Endothelial cell (in vitro differentiated cells): ENCODE results near the gene TEX50. TPM values are rescaled to one million over a fixed set of nuclear protein-coding genes. Genes with fewer than 3 reads are reported as not detected.
"Not testable (repeated sequence)": the region's sequence is repeated elsewhere in the genome, so short reads cannot be mapped to it uniquely, and the experiment has no call there.

Experiments used
- DNase-seq: peaks from one replicate; pipeline ENCODE4 v3.0.0; 2021; ENCODE audit warnings: low spot score
- H3K27ac Mint-ChIP-seq: one replicate; pipeline ENCODE4 v1.8.0; 2021; ENCODE audit warnings: mixed read lengths, inconsistent platforms; ENCODE audit not compliant: unreplicated experiment
- H3K27me3 Mint-ChIP-seq: one replicate; pipeline ENCODE4 v1.8.0; 2021; ENCODE audit warnings: mild to moderate bottlenecking, moderate library complexity, mixed read lengths, inconsistent platforms; ENCODE audit not compliant: unreplicated experiment
- H3K36me3 Mint-ChIP-seq: one replicate; pipeline ENCODE4 v1.8.0; 2021; ENCODE audit warnings: mild to moderate bottlenecking, low read depth, mixed read lengths, inconsistent platforms; ENCODE audit not compliant: unreplicated experiment
- H3K4me1 Mint-ChIP-seq: one replicate; pipeline ENCODE4 v1.8.0; 2021; ENCODE audit warnings: mild to moderate bottlenecking, mixed read lengths, inconsistent platforms; ENCODE audit not compliant: unreplicated experiment
- H3K4me3 Mint-ChIP-seq: one replicate; pipeline ENCODE4 v1.8.0; 2021; ENCODE audit warnings: mild to moderate bottlenecking, mixed read lengths, inconsistent platforms; ENCODE audit not compliant: unreplicated experiment
- H3K9me3 Mint-ChIP-seq: one replicate; pipeline ENCODE4 v1.8.0; 2021; ENCODE audit warnings: mixed read lengths, inconsistent platforms; ENCODE audit not compliant: unreplicated experiment
- CTCF ChIP-seq: fragments of 200-600 bp; sonication (generic); IDR thresholded peaks from one replicate; pipeline ENCODE4 v1.5.0; 2021; ENCODE audit warnings: antibody characterized with exemption; ENCODE audit not compliant: unreplicated experiment
- long read RNA-seq: library from polyadenylated mRNA; unstranded; transcript quantifications from one replicate; pipeline ENCODE4 v2.0.0, GENCODE V29; 2020; ENCODE audit not compliant: unreplicated experiment
- total RNA-seq: library from RNA; stranded (reverse); fragmentation: NEBNext Ultra II Directional; extraction: Animal tissue kit (Norgen Biotek cat#: 25700); gene quantifications from one replicate; pipeline ENCODE4 v1.2.1, GENCODE V29; 2021; ENCODE audit not compliant: unreplicated experiment

TEX50 gene, protein sequence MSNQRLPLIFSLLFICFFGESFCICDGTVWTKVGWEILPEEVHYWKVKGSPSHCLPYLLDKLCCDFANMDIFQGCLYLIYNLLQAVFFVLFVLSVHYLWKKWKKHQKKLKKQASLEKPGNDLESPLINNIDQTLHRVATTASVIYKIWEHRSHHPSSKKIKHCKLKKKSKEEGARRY
- not detected for total RNA-seq
- long read RNA-seq, result 0 reads

GRCh38 chr1:173635116-173635515, at the start of gene TEX50:
Gene TEX50, plus strand, starts transcription at chr1:173635338. Its CDS starts 184 bp downstream, at chr1:173635522.
- Mint-ChIP-seq H3K4me3 (no peak within 1 kb of the TSS), H3K36me3 (peaks cover 7% of the 10 kb centered on the region)

DNA sequence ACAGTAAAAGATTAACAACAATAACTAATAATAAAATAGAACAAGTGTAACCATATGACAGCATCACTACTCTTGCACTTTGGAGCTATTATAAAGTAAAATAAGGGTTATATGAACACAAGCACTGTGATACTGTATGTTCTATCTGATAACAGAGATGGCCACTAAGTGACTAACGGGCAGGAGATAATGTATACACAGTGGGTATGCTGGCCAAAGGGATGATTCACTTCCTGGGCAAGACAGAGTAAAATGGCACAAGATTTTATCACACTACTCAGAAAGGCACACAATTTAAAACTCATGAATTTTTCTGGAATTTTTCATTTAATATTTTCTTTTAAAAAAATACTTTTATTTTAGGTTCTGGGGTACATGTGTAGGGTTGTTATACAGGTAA, 44.6 kb upstream of the TEX50 start:
- no peaks in the 10 kb centered on the region for H3K9me3 Mint-ChIP-seq
- DNase-seq, result no peak
- no peak overlapping the region for H3K27ac Mint-ChIP-seq
- H3K27me3 Mint-ChIP-seq, result peaks cover 1% of the 10 kb centered on the region
- no peaks in the 10 kb centered on the region for H3K4me1 Mint-ChIP-seq
- H3K36me3 Mint-ChIP-seq, result no peaks in the 10 kb centered on the region
- no peak overlapping the region for H3K4me3 Mint-ChIP-seq
- no peak for TF ChIP-seq CTCF

More at GRCh38 chr1:173635116-173635515, at the start of gene TEX50:
- Mint-ChIP-seq H3K4me1 (no peaks in the 10 kb centered on the region), H3K27ac (no peak within 1 kb of the TSS), H3K9me3 (no peaks in the 10 kb centered on the region), H3K27me3 (no peaks in the 10 kb centered on the region)
- DNase-seq, result no peak
- TF ChIP-seq CTCF, result no peak

GRCh38 chr1:173591138-173591537, 44.0 kb upstream of the TEX50 start:
- not testable (repeated sequence) for H3K27me3 Mint-ChIP-seq, H3K9me3 Mint-ChIP-seq, DNase-seq, H3K27ac Mint-ChIP-seq, H3K36me3 Mint-ChIP-seq, H3K4me1 Mint-ChIP-seq, H3K4me3 Mint-ChIP-seq

DNA sequence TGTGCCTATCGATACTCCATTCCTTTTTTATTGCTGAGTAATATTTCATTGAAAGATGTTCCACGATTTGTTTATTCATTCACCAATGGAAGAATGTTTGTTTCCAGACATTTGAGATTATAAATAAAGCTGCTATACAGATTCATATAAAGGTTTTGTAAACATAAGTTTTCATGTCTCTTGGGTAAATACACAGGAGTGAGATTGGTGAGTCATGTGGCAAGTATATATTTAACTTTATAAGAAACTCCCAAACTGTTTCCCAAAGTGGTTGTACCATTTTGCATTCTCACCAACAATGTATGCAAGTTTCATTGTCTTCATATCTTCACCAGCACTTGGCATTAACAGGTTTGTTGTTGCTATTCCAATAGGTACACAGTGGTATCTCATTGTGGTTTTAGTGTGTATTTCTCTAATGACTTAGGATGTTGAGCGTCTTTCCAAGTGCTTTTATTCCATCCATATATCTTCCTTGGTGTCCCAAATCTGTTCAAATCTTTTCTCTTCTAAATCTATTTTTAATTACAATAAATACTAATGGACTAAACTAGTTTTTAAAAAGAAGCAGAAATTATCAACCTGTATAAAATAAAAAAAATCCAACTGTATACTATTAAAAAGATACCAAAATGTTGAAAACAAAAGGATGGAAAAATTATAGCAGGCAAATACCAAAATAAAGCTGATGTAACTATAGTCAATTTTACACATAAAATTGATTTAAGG, 38.9 kb upstream of the TEX50 start:
- Mint-ChIP-seq H3K4me1 (no peaks in the 10 kb centered on the region), H3K27me3 (peaks cover 1% of the 10 kb centered on the region), H3K27ac (no peak overlapping the region), H3K4me3 (no peak overlapping the region), H3K36me3 (no peaks in the 10 kb centered on the region), H3K9me3 (no peaks in the 10 kb centered on the region)
- DNase-seq, result no peak
- no peak for TF ChIP-seq CTCF

- Mint-ChIP-seq H3K4me1 (peaks cover 7% of the 10 kb centered on the region), H3K9me3 (no peaks in the 10 kb centered on the region), H3K27me3 (no peaks in the 10 kb centered on the region), H3K27ac (no peak overlapping the region), H3K36me3 (no peaks in the 10 kb centered on the region), H3K4me3 (no peak overlapping the region)
- no peak for DNase-seq
- TF ChIP-seq CTCF, result no peak
These were observed 33.5 kb upstream of the TEX50 start for GRCh38 chr1:173601588-173601987.
